GM18867 (cell line): ENCODE results near the gene MAPK9.

Source experiments
- ATAC-seq: cut with Tn5 transposase; IDR thresholded peaks from one replicate; pipeline ENCODE4 v1.9.1; 2021; ENCODE audit warnings: mild to moderate bottlenecking, moderate library complexity; ENCODE audit not compliant: unreplicated experiment

The MAPK9 gene

GRCh38 chr5:180291943-180292831 lies at the start of gene MAPK9:
Gene MAPK9, minus strand, starts transcription at chr5:180292083. Its CDS starts 11,522 bp downstream, at chr5:180280561.
- ATAC-seq: peak; percentile 86

- no peak for ATAC-seq
Observed at GRCh38 chr5:180341595-180341994, 49.7 kb upstream of the MAPK9 start.

- no peak for ATAC-seq
Observed at GRCh38 chr5:180340856-180341255, 49.0 kb upstream of the MAPK9 start.

GRCh38 chr5:180339583-180340183 lies 47.8 kb upstream of the MAPK9 start:
- ATAC-seq: no peak

GRCh38 chr5:180338001-180338707 lies 46.3 kb upstream of the MAPK9 start:
- ATAC-seq: no peak

GRCh38 chr5:180336234-180337020 lies 44.5 kb upstream of the MAPK9 start:
- no peak for ATAC-seq

- no peak for ATAC-seq
Observed at GRCh38 chr5:180335614-180336233, 43.8 kb upstream of the MAPK9 start.

GRCh38 chr5:180334751-180335613 lies 43.1 kb upstream of the MAPK9 start:
- ATAC-seq: no peak

GRCh38 chr5:180334176-180334575 lies 42.3 kb upstream of the MAPK9 start:
- no peak for ATAC-seq

GRCh38 chr5:180333661-180334060 lies 41.8 kb upstream of the MAPK9 start:
- no peak for ATAC-seq

- ATAC-seq: no peak
Observed at GRCh38 chr5:180332861-180333260, 41.0 kb upstream of the MAPK9 start.

GRCh38 chr5:180332051-180332517 lies 40.2 kb upstream of the MAPK9 start:
- no peak for ATAC-seq

- ATAC-seq: no peak
Observed at GRCh38 chr5:180331647-180331950, 39.7 kb upstream of the MAPK9 start.

GRCh38 chr5:180330810-180331646 lies 39.1 kb upstream of the MAPK9 start:
- ATAC-seq: no peak

GRCh38 chr5:180330270-180330648 lies 38.4 kb upstream of the MAPK9 start:
- ATAC-seq: no peak

- no peak for ATAC-seq
Observed at GRCh38 chr5:180329606-180330269, 37.9 kb upstream of the MAPK9 start.

GRCh38 chr5:180329138-180329435 lies 37.2 kb upstream of the MAPK9 start:
- no peak for ATAC-seq
